ENCODE measurements around the gene SORCS2. TPM values are rescaled to one million over a fixed set of nuclear protein-coding genes. Genes with fewer than 3 reads are reported as not detected.
A peak's percentile ranks its signal among the peaks of the same experiment; 100 is the strongest.

Gene SORCS2
- total RNA-seq, 6 experiments from 2014 or later, result 0.18 to 6.2 (median 3.1) TPM

GRCh38 chr4:7313347-7313811 is 121.0 kb downstream of the SORCS2 start:
- no peak for DNase-seq
- H3K4me1 ChIP-seq, result no peaks in the 10 kb centered on the region
- H3K36me3 ChIP-seq, result no peaks in the 10 kb centered on the region
- peak in 2 of 4 donors; percentile 31 to 39 for ATAC-seq
- no peak overlapping the region for H3K4me3 ChIP-seq
- intact Hi-C loops (cut with DNase I), result no loop called here
- no peaks in the 10 kb centered on the region for H3K27me3 ChIP-seq
- no peak overlapping the region for H3K27ac ChIP-seq
- 45% methylated on average over 10 of the region's 14 CpGs for WGBS (ENCODE audit: insufficient coverage, low coverage, low lambda C conversion rate, missing lambda C conversion rate)
- no peak for TF ChIP-seq POLR2A (IDR thresholded peaks at IDR 0.05)
- TF ChIP-seq, protein P1, sequence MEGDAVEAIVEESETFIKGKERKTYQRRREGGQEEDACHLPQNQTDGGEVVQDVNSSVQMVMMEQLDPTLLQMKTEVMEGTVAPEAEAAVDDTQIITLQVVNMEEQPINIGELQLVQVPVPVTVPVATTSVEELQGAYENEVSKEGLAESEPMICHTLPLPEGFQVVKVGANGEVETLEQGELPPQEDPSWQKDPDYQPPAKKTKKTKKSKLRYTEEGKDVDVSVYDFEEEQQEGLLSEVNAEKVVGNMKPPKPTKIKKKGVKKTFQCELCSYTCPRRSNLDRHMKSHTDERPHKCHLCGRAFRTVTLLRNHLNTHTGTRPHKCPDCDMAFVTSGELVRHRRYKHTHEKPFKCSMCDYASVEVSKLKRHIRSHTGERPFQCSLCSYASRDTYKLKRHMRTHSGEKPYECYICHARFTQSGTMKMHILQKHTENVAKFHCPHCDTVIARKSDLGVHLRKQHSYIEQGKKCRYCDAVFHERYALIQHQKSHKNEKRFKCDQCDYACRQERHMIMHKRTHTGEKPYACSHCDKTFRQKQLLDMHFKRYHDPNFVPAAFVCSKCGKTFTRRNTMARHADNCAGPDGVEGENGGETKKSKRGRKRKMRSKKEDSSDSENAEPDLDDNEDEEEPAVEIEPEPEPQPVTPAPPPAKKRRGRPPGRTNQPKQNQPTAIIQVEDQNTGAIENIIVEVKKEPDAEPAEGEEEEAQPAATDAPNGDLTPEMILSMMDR (IDR thresholded peaks at IDR 0.05), result no peak
- H3K9me3 ChIP-seq, result no peaks in the 10 kb centered on the region

DNA sequence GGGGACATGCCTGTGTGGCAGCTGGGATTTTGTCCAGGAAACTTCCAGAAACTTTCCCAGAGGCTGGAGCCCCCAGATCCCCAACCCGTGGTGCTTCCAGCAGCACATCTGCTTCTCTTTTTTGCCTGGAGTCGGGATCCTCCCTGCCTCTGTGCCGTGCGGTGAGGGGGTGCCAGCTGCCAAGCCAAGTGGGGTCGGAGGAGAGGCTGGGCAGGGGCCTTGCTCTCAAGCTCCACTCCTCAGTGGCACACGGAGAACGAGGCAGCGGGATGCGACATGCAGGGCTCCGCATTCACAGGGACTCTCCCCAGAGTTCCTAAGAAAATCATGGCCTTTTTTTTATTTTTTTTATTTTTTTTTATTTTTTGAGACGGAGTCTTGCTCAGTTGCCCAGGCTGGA is 121.7 kb downstream of the SORCS2 start:
- TF ChIP-seq, protein P1 (IDR thresholded peaks at IDR 0.05), result no peak
- no peak for TF ChIP-seq POLR2A (IDR thresholded peaks at IDR 0.05)
- Histone ChIP-seq H3K27me3 (no peaks in the 10 kb centered on the region), H3K36me3 (no peaks in the 10 kb centered on the region), H3K4me1 (no peaks in the 10 kb centered on the region), H3K4me3 (no peak overlapping the region), H3K9me3 (no peaks in the 10 kb centered on the region), H3K27ac (no peak overlapping the region)
- WGBS (ENCODE audit: insufficient coverage, low coverage, low lambda C conversion rate, missing lambda C conversion rate), result 94% methylated on average over 7 of the region's 11 CpGs
- no peak for ATAC-seq
- intact Hi-C loops (cut with DNase I), result no loop called here
- DNase-seq, result no peak

DNA sequence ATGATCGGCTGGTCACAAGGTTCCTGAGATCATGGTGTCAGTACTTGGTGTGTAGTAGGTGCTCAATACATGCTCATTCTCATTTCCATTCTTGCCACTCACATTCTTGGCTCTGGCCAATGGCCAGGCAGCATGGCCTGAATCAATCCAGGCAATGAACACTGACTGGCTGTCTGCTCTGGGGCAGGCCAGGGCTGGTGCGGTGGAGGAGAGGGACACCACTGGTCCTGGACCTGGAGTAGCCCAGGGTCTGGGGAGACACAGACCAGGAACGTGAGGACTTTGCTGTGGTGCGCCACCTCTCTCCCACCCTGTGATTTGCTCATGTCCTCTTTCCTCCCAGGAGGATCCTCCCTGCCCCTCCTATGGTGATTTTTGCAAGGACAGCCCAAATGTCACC is 122.9 kb downstream of the SORCS2 start:
- H3K27me3 ChIP-seq, result no peaks in the 10 kb centered on the region
- H3K36me3 ChIP-seq, result no peaks in the 10 kb centered on the region
- H3K4me1 ChIP-seq, result no peaks in the 10 kb centered on the region
- ATAC-seq (no peak), DNase-seq (no peak)
- no peak overlapping the region for H3K4me3 ChIP-seq
- intact Hi-C loops (cut with DNase I), result no loop called here
- no CpG with 5 or more reads among the region's 4 CpGs for WGBS (ENCODE audit: insufficient coverage, low coverage, low lambda C conversion rate, missing lambda C conversion rate)
- no peak overlapping the region for H3K27ac ChIP-seq
- no peaks in the 10 kb centered on the region for H3K9me3 ChIP-seq
- TF ChIP-seq, protein P1 (IDR thresholded peaks at IDR 0.05), result no peak
- no peak for TF ChIP-seq POLR2A (IDR thresholded peaks at IDR 0.05)

DNA sequence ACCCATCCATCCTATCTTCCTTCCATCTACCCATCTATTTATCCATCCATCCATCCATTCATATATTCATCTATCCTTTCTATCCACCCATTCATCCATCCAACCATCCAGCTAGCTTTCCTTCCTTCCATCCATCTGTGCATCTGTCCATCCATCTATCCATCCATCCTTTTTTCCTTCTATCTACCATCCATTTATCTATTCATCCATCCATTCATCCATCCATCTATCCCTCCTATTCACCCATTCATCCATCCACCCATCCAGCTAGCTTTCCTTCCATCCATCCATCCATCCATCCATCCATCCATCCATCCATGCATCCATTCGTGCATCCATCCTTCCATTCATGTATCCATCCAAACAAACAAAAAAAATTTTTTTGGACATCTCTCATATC is 123.6 kb downstream of the SORCS2 start:
- H3K4me1 ChIP-seq, result no peaks in the 10 kb centered on the region
- no peak overlapping the region for H3K27ac ChIP-seq
- H3K4me3 ChIP-seq, result no peak overlapping the region
- no peak for ATAC-seq
- 67% methylated on average over 1 of the region's 1 CpG for WGBS (ENCODE audit: insufficient coverage, low coverage, low lambda C conversion rate, missing lambda C conversion rate)
- H3K36me3 ChIP-seq, result no peaks in the 10 kb centered on the region
- TF ChIP-seq, protein P1 (IDR thresholded peaks at IDR 0.05), result no peak
- no peak for TF ChIP-seq POLR2A (IDR thresholded peaks at IDR 0.05)
- H3K9me3 ChIP-seq, result no peaks in the 10 kb centered on the region
- no peak for DNase-seq
- no peaks in the 10 kb centered on the region for H3K27me3 ChIP-seq
- intact Hi-C loops (cut with DNase I), result no loop called here

DNA sequence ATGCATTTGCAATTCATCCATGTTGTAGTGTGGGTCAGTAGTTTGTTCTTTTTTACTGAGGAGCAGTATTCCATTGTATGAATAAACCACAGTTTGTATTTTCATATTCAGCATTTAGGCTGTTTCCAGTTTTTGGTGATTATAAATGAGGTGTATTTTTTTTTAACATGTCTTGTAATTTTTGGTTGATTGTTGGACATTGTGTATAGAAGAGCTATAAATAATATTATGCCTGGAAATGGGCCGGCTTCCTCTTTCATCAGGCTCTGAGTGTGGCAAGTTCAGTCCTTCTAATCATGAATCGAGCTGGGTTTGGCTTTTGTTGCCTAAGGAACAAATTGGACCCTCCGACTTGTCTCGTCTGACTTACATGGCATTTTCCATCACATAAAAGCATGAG is 126.7 kb downstream of the SORCS2 start:
- Histone ChIP-seq H3K4me3 (no peak overlapping the region), H3K36me3 (no peaks in the 10 kb centered on the region), H3K9me3 (no peaks in the 10 kb centered on the region), H3K27ac (no peak overlapping the region), H3K27me3 (no peaks in the 10 kb centered on the region), H3K4me1 (no peaks in the 10 kb centered on the region)
- DNase-seq (no peak), ATAC-seq (no peak)
- WGBS (ENCODE audit: insufficient coverage, low coverage, low lambda C conversion rate, missing lambda C conversion rate), result 68% methylated on average over 4 of the region's 4 CpGs
- no peak for TF ChIP-seq POLR2A (IDR thresholded peaks at IDR 0.05)
- TF ChIP-seq, protein P1 (IDR thresholded peaks at IDR 0.05), result no peak
- intact Hi-C loops (cut with DNase I), result no loop called here

Measured in right lobe of liver (tissue), 6 donors.